Hepatocyte (in vitro differentiated cells): ENCODE measurements around the gene MYEOV.

Experiments
- EZH2 ChIP-seq: fragments of 200-600 bp; sonication (generic); IDR thresholded peaks from 2 replicates; pipeline ENCODE4 v1.6.1; 2016; ENCODE audit warnings: antibody characterized with exemption, mild to moderate bottlenecking, borderline replicate concordance
- TF ChIP-seq, protein P1 (sequence below): fragments of 200-600 bp; sonication (generic); IDR thresholded peaks from 2 replicates; pipeline ENCODE4 v1.5.1; 2016; ENCODE audit warnings: antibody characterized with exemption, mild to moderate bottlenecking; ENCODE audit not compliant: poor library complexity

DNA sequence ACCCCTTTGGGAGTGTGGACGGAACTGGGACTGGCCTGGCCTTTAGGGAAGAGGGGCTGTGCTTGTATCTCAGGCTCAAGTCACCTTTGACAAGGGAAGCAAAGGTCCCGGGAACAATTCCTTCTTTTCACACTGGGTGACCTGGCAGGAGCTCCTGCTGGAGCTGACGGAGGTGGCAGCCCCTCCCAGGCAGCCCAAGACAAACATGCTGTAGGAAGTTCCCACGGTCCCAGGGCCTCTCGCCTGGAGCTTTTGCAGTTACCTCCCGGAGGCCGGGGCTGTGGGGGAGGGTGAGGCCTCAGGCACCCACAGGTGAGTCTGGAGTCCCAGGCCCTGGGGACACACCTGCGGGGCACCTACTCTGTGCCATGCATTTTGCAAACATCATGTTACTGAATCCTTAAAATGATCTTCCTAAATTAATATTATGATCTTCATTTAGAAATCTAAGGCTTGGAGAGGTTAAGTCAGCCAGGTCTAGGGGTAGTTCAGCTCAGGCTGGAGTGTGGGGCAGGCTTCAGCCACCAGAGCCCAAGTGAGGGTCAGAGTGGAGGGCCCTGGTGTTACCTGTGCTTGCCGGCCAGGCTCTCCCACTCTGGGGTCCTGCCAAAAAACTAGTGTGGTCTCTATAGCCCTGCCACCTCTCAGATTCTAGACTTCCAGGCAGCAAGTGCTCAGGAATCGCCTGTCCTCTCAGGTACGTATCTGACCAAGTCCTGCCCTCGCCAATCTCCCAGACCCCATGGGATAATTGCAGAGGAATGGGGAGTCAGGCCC is 15.7 kb upstream of the MYEOV start:
- TF ChIP-seq, protein P1, sequence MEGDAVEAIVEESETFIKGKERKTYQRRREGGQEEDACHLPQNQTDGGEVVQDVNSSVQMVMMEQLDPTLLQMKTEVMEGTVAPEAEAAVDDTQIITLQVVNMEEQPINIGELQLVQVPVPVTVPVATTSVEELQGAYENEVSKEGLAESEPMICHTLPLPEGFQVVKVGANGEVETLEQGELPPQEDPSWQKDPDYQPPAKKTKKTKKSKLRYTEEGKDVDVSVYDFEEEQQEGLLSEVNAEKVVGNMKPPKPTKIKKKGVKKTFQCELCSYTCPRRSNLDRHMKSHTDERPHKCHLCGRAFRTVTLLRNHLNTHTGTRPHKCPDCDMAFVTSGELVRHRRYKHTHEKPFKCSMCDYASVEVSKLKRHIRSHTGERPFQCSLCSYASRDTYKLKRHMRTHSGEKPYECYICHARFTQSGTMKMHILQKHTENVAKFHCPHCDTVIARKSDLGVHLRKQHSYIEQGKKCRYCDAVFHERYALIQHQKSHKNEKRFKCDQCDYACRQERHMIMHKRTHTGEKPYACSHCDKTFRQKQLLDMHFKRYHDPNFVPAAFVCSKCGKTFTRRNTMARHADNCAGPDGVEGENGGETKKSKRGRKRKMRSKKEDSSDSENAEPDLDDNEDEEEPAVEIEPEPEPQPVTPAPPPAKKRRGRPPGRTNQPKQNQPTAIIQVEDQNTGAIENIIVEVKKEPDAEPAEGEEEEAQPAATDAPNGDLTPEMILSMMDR: no peak
- TF ChIP-seq EZH2: no peak
